Activated CD4-positive, alpha-beta T cell treated with anti-CD3 and anti-CD28 coated beads, Interleukin-2, amount 50 U/mL, for 1 hour (primary cell): Measurements from ENCODE around the gene CHCHD2.
"Not testable (repeated sequence)": the region's sequence is repeated elsewhere in the genome, so short reads cannot be mapped to it uniquely, and the experiment has no call there.

Experiments
- DNase-seq: peaks from one replicate; pipeline ENCODE4 v3.0.0-alpha.2; 2020

CHCHD2 gene

DNA sequence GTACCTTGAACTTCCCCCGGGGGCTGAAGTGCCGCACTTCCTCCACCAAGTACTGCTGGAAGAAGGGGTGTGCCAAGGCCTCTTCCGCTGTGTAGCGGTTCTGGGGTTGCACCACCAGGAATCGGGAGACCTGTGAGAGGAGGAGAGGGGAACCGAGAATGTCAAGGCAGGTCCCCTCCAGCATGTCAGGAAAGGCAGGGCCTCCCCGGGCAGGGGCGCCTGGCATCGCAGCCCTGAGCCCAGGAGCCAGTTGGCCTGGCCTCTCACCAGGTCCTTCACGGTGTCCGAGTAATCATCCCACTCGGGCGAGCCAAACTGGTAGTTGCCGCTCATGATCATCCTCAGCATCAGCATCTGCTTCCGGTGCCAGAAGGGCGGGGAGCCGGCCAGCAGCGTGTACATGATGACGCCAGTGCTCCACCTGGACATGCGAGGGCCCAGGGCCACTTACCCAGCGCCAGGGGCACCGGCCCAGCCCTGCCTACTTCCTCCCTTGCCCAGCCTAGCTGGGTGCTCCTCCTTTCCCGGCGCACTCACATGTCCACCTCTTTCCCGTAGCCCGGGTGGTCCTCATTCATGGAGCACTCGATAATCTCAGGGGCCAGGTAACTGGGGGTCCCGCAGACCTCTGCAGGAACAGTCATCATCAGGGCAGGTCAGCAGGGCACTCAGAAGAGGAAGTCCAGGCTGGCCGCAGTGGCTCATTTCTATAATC is 24.5 kb downstream of the CHCHD2 start:
- no peak for DNase-seq

DNA sequence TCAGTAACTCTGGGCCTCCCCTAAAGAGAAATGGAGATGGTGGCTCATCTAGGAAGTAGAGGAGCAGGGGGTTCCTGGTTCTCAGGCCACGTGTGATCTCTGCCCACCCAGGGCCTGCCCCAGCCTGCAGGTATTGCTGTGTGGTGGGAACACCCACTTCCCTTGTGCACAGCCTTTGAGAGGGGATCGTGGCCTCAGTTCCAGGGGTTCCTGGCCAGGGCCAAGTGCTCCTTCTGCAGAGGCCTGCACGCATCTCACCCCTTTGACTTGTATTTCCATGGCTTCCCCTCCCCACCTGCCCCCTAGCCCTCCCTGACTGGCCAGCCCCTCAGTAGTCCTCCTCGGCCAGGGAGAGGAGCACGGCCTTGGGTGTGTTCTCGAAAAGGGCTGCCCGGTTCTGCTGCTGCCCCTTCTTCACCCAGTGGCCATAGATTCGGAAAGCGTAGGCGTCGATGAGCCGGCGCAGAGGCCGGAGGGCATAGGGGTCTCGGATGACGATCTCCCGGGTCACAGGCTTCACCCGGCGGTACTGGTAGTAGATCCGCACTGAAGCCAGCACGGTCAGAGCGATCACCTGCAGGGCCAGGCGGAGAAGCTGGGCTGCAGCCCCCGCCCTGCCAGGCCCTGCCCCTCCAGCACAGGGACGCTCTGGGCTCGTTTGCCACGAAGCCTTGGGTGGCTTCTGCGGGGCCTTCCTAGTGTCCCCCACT is 25.4 kb downstream of the CHCHD2 start:
- not testable (repeated sequence) for DNase-seq

DNA sequence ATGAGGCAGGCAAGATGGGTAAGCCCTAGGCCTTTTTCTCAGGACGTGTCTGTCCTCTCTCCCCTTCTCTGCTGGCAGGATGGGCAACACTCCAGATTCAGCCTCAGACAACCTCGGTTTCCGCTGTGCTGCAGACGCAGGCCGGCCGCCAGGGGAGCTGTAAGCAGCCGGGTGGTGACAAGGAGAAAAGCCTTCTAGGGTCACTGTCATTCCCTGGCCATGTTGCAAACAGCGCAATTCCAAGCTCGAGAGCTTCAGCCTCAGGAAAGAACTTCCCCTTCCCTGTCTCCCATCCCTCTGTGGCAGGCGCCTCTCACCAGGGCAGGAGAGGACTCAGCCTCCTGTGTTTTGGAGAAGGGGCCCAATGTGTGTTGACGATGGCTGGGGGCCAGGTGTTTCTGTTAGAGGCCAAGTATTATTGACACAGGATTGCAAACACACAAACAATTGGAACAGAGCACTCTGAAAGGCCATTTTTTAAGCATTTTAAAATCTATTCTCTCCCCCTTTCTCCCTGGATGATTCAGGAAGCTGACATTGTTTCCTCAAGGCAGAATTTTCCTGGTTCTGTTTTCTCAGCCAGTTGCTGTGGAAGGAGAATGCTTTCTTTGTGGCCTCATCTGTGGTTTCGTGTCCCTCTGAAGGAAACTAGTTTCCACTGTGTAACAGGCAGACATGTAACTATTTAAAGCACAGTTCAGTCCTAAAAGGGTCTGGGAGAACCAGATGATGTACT is 26.7 kb downstream of the CHCHD2 start:
- DNase-seq, result no peak

DNA sequence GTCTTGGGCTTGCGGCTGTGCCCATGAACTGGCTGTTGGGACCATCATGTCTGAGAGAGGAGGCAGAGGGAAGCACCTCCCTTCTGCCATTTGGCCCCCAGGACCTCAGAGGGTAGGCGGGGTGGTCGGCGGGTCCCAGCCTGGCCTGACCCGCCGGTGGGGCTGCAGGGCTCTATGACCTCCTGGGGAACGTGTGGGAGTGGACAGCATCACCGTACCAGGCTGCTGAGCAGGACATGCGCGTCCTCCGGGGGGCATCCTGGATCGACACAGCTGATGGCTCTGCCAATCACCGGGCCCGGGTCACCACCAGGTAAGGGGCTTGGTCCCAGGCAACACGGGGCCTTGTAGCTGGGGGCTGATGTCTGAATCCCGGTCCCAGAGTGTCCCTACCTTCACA is 28.1 kb downstream of the CHCHD2 start:
- DNase-seq, result no peak

DNA sequence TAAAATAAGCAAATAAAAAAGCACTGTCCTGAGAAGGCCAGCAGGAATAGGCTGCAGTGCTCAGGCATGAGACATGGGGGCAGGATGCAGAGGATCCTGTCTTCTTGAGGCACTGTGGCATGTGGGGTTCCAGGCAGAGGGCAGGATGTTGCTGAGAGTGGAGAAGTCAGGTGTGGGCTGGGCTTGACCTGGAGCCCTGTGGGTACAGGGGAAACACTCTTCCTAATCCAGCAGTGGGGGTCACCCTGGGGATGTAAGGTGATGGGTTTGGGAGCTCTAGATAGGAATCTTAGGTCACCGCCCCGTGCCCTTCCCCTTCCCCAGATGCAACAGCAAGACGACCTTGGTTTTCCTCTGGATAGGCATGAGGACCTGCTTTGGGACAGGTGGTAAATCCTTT is 28.6 kb downstream of the CHCHD2 start:
- no peak for DNase-seq

DNA sequence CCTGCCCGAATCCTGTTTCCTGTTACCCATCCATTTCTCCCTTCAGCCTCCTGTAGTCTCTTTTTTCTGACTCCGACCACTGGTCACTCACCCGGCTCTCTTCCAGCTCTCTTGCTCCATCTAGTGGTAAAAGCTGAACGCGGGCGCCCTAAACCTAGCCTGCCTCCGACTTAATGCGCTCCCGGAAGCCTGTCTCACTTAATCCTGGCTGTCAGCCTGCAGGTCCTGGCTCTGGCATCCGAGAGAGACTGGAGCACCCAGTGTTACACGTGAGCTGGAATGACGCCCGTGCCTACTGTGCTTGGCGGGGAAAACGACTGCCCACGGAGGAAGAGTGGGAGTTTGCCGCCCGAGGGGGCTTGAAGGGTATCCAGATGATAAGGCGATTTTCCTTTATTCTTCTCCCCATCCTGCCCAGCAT is 31.9 kb downstream of the CHCHD2 start:
- DNase-seq, result peak; percentile 56

DNA sequence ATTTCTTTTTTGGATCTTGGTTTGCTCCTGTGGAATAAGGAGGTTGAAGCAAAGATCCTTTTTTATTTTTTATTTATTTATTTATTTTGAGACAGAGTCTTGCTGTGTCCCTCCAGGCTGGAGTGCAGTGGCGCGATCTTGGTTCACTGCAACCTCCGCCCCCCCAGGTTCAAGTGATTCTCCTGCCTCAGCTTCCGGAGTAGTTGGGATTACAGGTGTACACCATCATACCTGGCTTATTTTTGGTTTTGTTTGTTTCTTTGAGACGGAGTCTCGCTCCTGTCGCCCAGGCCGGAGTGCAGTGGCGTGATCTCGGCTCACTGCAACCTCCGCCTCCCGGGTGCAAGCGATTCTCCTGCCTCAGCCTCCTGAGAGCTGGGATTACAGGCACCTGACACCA is 39.9 kb downstream of the CHCHD2 start:
- not testable (repeated sequence) for DNase-seq

DNA sequence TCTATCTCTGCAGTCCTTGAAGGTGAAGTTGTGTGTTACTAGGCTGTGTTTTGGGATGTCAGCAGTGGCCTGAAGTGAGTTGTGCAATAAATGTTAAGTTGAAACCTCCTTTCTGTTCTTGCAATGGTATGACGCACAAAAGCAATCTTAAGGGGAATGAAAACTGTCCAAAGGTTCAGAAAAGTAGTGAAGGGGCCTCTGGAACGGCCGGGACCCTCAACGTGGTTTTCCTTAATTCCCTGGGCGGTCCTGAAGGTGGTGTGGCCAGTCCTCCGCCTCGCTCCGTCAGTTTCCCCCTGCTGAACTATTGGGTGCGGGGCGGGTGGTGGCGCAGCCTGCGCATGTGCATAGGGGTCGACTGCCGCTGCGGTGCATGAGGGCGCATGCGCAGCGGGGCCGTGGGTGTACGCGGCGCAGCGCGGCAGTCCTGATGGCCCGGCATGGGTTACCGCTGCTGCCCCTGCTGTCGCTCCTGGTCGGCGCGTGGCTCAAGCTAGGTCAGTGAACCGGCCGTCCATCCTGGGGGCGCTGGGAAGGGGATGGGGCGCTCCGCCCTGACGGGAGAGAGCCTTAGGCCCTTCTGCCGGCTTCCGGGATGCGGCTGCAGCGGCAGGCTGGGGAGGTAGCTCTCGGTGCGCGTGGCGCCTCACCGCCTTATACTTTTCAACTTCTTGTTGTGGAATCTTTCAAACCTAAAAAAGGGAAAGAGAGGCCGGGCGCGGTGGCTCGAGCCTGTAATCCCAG is 42.2 kb downstream of the CHCHD2 start, which contains the start of gene SUMF2:
Gene SUMF2 (plus strand): TSS at position 405 of the 744 bp plus-strand sequence. CDS start 26 bp downstream, at position 431.
- peak; percentile 89 for DNase-seq

DNA sequence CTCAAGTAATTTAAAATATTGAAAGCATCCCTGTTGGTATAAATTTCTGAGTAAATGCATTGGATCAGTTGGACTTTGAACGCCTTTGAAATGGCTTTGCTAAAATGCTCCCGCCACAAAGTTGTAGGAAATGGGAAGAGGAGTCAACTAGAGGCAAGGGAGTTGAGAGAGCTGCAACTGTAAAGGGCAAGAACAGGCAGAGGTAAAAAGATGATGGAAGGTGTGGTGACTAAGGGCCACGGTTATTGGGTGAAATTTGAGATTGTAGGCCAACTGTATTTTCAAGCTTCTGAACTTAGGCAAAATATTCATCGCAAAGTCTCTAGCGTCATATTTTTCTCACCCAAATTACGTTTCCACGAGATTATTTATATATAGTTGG is 42.8 kb downstream of the CHCHD2 start:
- no peak for DNase-seq

DNA sequence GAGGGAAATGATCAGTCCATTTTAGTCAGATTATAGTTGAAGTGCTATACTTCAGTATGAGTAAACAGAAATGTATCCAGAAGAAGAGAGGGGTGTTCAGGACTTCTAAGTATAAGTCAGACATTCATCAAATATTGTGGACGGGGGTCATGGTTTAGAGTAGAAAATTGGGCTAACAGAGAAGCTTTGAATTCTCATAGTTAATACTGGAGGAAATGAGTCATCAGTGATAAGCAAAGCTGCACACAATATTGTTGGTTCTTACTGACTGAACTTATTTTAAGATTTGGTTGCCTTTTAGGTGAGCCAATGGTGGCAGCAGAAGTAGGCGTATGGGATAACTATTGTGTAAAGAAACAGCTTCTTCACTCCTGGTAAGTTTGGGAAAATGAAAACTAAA is 43.9 kb downstream of the CHCHD2 start:
- no peak for DNase-seq

DNA sequence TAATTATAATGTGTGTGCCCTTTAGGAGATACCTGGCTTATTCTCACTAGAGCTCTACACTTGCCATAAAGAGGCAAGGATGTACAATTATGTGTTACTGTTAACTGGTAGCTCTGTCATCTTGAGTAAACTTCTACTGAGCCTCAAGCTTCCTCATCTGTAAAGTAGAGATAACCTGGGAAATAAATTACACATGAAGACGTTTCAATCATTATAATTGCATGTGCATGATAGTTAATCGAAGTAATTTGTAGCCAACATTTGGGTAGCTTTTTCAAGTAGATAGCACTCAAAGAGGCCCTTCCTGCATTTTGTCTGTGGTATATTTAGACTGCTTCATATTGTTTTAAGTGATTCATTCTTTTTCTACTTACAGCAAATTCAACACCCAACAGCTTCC is 52.3 kb downstream of the CHCHD2 start:
- DNase-seq, result no peak

DNA sequence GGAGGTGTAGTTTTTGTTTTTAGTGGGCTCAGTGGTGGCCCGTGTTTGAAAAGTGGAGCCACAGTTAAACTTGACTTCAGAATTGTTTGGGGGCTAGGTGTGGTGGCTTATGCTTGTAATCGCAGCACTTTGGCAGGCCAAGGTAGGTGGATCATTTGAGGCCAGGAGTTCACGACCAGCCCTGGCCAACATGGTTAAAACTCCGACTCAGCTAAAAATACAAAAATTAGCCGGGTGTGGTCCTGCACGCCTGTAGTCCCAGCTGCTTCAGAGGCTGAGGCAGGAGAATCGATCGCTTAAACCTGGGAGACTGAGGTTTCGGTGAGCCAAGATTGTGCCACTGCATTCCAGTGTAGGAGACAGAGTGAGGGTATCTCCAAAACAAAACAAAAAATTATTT is 52.9 kb downstream of the CHCHD2 start:
- no peak for DNase-seq
